NCI-H2107 treated with DMSO at 0.1 percent for 48 hours (cell line): ENCODE data around the gene INS.
"Not testable (repeated sequence)": the region's sequence is repeated elsewhere in the genome, so short reads cannot be mapped to it uniquely, and the experiment has no call there.

Experiments
- DNase-seq: peaks from one replicate; lab custom pipeline; 2025; ENCODE audit not compliant: unreplicated experiment; lab: John Stamatoyannopoulos, UW

INS gene

DNA sequence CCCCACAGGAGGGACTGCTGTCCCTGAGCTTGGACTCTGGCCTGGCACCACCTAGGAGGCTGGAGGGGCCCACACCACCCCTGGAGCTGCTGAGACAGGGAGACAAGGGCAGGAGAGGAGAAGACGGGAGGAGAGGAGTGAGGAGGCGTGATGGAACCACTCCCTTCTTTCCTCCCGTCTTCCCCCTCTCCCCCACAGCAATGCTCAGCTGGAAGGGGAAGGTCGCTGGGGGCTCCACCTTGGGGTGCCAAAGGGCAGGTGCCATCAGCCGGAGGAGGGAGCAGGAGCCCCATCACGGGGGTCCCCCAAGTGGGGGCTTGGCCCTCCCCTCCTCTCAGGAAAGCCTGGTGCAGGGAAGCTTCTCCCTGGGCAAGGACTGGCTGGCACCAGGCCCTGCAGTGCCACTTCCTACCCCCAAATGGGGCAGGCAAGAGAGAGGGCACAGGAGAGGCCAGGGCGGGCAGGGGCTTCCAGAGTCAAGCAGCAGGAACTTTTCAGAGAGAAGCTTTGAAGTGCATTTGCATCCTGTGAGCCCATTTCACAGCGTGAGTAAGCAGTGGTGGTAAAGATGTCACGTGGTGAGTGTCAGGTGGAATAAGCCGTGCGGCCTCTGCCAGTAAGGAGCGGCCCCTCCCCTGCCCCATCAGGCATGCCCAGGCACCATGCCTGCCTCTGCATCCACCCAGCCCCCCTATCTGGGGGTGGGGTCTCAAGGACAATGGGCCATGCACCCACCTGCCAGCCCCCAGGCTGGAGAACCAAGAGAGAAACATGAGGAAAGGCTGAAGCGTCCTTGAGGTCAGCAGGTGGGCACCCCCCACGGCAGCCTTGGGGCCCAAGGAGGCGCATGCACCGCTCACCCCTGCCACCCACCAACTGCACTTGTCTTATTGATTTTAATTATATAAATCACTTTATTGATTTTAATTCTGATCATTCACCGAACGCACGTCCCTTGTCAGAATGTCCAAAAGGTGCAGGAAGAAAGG is 26.7 kb downstream of the INS start:
- DNase-seq = no peak

DNA sequence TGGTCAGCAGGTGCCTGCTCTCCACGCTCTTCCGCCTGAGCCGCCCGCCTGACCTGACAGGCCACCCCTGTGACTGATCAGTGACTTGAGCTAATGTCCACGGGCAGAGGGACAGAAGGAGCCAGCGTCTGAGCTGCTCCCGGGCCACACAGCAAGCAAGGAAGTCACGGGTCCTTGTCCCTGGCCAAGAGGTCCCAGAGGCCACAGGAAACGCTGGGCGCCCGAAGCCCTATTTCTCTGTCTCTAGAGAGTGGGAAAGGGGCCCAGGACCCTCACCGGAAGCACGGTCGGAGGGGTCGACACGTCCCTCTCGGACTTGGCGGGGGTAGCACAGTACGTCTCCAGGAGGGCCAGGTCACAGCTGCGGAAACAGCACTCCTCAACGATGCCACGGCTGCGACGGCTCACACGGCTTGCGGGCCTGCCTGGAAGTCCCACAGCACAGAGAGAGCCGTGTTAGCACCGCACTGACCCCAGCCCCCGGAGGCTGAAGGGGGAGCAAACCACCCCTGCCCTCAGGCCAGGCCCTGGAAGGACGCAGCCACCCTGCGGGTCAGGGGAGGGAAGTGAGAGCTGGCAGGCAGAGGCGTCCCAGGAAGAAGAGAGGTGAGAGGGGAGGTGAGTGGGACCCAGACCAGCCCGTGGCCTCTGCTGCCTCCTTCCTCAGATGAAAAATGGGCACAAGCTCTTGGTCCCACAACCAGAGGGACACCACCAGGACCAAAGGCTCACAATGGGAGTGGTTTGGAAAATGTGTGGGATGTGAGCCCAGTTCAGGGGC is 27.6 kb downstream of the INS start:
- no peak for DNase-seq

DNA sequence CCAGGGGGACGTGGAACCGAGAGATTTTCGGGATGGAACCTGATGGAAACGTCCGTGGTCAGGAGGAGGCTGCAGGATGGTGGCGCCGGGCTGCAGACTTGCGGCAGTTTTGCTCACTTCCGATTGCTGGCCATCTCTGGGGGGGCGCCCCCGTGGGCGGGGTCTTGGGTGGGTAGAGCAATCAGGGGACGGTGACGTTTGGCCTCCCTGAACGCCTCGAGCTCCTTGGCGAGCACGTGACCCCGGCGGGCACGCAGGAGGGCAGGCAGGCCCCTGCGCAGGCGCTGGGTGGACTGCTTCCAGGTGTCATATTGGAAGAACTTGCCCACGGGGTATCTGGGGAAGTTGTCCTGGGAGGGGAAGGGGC is 28.2 kb downstream of the INS start:
- no peak for DNase-seq

DNA sequence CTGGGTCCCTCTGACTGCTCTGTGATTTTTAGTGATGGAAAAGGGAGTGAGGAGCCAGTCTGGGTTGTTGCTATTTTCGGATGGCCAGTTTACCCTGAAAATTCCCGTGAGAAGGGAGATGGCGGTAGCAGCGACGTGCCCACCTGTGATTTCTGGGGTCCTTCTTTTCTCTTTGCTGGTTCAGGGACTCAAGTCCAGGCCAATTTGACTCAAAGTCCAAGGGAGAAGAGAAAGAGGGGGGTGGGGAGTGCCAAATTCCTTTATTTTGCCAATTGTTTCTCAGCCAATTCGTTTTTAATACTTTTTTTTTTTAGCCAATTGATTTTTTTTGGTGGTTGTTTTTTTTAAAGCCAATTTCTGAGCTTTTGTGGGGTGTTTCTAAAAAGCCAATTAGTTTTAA is 28.8 kb downstream of the INS start:
- no peak for DNase-seq

DNA sequence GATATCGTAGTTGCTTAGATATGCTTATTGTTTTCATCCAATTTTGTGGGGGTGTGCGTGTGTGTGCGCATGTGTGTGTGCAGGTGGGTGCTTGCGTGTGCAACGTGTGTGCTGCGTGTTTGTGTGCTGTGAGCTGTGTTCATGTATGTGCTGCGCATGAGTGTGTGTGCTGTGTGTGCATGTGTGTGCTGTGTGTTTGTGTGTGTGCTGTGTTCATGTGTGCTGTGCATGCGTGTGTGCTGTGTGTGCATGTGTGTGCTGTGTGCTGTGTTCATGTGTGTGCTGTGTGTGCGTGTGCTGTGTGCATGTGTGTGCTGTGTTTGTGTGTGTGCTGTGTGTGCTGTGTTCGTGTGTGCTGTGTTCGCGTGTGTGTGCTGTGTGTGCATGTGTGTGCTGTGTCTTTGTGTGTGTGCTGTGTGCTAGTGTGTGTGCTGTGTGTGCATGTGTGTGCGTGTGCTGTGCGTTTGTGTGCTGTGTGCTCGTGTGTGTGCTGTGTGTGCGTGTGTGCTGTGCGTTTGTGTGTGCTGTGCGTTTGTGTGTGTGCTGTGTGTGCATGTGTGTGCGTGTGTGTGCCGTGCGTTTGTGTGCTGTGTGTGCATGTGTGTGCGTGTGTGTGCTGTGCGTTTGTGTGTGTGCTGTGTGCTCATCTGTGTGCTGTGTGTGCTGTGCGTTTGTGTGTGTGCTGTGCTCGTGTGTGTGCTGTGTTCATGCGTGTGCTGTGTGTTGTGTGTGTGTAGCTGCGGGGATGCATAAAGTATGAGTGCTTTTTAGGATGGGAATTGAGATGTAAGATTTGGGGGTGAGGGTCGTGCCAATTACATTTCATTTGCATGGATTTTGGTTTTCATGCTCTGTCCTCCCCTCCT is 29.4 kb downstream of the INS start:
- no peak for DNase-seq

DNA sequence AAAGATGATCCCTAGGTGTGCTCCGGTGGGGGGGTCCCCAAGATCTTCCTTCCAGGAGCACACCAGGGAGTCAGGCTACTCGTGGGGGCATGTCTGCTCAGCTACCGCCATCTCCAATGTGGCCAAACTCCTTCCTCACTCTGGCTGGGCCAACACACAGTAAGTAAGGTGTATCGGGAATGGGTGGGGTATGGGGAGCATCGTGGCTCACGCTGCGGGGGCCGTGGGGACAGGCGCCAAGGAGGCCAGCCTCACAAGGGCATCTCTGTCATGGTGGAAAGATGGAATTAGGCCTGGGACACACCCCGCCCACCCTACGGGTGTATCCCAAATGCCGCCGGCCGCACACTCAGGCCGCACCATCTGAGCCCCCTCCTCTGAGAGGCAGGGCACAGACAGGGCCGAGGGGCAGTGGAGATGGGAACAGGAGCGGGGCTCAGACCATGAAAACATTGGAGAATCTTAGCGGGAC is 30.1 kb downstream of the INS start:
- no peak for DNase-seq

DNA sequence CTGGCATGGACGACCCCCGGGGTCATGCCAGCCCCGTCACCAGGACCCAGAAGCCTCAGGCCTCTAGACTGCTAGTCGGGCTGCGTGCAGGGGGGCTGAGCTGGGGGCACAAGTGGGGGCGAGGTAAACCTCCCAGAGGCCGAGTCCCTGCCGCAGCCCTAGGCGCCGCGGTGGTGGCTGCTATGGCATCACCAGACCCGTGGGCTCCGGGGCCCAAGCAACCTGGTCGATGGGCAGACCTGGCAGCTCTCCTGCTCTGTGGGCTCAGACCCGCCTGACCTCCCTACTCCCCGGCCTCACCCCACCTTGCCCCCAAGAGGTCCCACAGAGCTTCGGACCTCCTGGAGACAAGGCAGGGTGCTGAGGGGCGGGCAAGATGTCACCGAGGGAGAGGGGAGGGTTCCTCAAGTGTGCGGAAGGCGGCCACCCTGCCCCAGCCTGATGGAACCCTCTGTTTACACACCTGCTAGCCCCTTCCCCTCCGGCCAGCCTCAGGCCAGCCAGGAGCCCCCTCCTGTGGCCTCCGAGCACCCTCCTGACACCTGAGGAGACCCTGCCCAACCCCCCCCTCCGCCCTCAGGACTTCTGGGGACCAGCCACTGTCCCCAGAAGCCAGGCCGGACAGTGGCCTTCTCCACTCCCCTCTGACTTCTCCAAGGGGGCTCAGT is 31.2 kb downstream of the INS start:
- DNase-seq = no peak

DNA sequence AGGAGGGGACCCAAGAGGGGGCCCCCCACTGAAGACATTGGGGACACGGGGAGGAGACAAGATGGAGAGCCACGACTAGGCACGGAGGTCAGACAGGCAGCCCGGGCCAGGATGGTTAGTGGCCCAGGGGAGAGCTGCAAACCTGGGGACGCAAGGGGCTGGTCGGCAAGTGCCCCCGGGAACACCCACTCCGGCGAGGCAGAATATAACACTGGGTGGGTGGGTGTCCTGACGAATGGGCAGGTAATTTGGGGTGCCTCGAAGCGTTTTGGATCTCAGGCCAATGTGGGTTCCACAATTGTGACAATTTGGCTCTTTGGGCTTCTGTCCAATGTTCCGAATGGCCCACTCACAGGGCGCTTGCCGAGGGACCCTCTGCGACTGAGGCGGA is 31.7 kb downstream of the INS start:
- DNase-seq = no peak

DNA sequence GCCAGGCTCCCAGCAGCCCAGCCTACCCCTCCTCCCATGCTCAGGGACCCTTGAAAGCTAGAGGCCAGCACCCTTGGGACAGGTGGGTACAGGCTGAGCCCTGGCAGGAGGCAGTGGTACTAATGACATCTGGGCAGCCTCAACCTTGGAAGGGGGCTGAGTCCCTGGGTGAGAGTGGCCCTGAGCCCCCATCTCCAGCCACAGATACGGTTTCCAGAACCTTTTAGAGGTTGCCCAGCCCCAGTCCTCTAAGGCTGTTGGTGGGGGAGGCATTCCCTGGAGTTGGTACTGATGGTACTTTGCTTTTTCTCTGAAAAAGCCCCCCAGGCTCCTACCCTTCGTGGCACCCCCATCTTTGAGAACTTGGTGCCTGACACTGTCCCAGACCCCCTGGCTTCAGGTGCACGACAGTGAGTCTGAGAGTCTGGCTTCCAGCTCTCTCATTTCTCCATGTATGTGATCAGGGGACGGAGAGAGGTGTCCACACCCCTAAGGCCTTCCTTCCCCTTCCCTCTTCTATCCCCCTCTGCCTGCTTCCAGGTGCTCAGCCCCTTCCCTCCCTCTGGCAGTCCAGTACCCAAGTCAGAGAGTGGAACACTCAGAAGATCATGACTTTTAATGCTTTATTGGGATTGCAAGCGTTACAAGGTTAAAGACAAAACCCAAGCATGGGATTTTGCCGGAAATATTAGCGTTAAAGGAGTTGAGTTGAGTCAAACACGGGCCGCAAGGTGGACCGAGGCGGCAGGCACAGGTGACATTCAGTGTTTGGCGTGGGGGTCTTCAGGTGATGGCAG is 32.3 kb downstream of the INS start:
- DNase-seq = no peak

DNA sequence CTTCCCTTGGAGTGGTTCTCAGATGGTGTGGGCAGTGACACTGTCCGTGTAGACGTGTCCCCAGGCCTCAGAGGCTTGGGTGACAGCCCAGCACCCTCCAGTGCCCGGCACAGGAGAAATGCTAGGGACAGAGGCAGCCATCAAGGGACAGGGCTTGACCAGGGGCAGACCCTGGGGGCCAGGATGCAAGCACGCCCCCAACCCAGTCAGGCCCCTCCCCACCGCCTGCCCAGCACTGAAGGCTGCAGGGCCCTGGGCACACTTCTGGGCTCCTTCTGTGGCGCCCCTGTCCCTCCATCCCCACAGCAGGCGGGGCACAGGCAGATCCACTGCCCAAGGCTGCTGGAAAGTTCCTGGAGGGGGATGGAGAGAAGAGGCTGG is 32.9 kb downstream of the INS start:
- DNase-seq = no peak

DNA sequence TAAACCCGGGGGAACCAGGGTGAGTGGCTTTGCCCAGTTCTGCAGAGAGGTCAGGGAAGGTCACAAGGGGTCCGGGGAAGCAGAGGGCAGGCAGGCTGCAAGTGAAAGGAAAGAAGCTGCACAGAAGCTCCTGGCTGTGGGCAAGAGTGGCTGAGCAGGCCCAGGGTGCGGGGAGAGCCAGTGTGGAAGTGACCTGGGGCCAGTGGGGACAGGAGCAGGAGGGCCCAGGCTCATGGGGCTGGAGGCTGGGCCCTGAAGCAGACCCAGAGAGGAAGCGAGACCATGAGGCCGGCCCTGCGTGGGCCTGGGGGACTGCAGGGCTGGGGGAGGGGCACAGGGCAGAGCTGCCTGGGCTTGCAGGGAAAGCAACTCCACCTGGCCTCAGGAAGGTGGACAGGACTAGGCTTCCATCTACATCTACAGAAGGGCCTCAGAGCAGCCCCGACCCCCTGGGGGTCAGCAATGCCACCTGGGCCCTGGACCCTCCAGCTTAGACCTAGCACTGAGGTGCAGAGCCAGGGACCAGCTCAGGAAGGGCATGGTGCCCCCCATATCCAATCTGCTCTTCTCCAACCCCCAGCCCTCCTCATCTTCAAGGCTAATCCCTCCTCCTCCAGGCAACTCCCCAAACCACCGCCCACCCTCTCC is 33.4 kb downstream of the INS start:
- no peak for DNase-seq

DNA sequence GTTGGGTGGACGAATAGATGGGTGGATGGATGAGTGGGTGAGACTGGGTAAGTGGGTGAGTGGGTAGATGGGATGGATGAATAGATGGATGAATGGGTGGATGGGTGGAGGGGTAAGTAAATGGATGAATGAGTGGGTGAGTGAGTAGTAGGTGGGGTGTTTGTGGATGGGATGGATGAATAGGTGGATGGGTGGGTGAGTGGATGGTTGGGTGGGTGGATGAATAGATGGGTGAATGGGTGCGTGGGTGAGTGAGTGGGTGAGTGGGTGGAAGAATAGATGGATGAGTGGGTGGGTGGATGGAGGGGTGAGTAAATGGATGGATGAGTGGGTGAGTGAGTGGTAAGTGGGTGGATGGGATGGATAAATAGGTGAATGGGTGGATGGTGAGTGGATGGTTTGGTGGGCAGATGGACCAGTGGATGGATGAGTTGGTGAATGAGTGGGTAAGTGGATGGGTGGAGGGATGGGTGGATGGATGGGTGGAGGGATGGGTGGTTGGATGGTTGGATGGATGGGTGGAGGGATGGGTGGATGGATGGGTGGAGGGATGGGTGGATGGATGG is 34.4 kb downstream of the INS start:
- no peak for DNase-seq

DNA sequence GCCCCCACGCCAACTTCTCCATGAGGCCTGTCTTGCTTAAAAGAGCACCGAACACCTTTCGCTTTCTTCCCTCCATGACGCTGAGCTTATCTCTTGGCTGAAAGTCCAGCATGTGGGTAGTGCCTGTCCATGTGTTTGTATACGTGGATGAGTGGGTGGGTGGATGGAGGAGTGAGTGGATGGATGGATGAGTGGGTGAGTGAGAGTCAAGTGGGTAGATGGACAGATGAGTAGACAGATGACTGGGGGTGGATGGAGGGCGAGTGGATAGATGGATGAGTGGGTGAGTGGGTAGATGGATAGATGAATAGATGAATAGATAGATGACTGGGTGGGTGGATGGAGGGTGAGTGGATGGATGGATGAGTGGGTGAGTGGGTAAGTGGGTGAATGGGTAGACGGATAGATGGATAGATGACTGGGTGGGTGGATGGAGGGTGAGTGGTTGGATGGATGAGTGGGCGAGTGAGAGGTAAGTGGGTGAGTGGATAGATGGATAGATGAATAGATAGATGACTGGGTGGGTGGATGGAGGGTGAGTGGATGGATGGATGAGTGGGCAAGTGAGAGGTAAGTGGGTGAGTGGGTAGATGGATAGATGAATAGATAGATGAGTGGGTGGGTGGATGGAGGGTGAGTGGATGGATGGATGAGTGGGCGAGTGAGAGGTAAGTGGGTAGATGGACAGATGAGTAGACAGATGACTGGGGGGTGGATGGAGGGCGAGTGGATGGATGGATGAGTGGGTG is 36.1 kb downstream of the INS start:
- not testable (repeated sequence) for DNase-seq

DNA sequence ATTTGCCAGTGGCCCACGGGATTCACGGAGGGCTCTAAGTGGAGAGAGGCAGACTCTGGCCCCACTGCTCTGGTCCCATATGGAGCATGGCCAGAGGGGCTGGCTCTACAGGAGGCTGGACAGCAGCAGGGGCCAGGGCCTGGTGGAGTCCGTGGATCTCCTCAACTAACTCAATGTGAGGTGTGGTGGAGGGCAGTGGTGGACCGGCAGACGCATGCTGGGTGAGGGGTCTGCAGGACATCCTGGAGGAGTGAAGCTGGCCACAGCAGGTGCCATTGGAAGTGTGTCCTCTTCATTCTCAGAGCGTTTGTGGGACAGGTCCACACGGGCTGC is 37.4 kb downstream of the INS start:
- no peak for DNase-seq

DNA sequence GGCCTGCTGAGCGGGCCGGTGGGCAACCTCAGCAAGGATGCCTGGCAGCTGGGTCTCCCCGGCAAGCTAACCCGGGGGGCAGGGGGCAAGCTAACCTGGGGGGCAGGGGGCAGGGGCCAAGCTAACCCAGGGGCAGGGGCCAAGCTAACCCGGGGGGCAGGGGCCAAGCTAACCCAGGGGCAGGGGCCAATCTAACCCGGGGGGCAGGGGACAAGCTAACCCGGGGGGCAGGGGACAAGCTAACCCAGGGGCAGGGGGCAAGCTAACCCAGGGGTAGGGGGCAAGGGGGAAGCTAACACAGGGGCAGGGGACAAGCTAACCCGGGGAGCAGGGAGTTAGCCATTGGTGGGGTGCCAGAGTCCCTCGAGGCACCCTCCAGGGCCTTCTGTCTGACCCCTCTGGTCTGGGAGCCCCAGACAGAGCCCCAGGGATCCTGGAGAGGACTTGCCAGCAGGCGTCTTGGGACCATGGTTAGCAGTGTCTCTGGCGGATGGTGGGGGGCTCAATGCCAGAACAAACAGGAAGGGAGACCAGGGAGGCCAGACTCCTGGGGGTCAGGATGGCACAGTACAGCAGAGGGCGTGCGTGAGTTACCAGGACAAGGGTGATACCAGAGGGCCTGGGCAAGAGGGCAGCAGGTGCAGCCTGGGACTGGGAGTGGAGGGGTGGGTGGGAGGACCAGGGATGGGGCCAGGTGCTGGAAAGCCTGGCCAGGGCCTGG is 37.9 kb downstream of the INS start:
- DNase-seq = no peak

DNA sequence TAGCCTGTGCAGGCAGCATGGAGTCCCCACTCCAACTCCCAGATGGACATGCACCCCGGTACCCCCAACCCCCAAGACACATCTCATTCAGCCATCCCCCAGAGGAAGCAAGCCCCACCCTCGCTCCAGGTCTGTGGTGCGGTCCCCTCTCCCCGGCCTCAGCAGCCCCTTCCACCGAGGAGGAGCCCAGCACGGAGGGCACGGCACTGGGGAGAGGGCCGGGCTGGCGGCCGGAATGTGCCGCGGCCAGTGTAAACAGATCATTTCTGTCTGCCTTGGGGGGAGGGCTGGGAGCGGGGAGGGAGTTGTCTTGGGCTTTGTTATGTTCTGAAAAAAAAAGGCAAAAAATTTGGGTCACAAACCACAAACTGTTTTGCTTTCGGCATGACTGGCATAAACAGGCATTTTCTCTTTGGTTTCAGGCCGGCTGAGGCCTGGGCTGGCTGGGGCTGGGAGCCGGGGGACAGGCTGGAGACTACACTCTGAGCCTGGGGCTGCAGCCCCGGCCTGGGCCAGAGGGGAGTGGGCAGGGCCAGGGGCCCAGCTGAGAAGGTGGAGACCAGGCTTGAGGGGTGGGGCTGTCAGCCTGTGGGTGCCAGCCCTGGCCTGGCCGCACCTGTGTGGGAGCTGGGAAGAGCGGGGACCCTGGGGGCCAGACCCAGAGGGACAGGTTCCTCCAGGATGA is 38.6 kb downstream of the INS start:
- no peak for DNase-seq
